Stimulated activated memory B cell treated with anti-CD40 and anti-IgM and Interleukin-4, amounts not matched to agents 10 μg/mL and 1 μg/mL and 100 μg/mL, for 72 hours (primary cell): ENCODE measurements around the gene NPHP4.

Source experiments
- ATAC-seq: fragments of 150-1000 bp; cut with Tn5 transposase; 2 replicates; pipeline ENCODE4 v1.10.0; 2021
- H3K27ac Mint-ChIP-seq: one replicate; pipeline ENCODE4 v1.8.0; 2022; ENCODE audit warnings: mild to moderate bottlenecking, mixed read lengths
- H3K27me3 Mint-ChIP-seq: one replicate; pipeline ENCODE4 v1.8.0; 2022; ENCODE audit warnings: mixed read lengths
- H3K36me3 Mint-ChIP-seq: one replicate; pipeline ENCODE4 v1.8.0; 2022; ENCODE audit warnings: mixed read lengths
- H3K4me1 Mint-ChIP-seq: one replicate; pipeline ENCODE4 v1.8.0; 2022; ENCODE audit warnings: mixed read lengths
- H3K4me3 Mint-ChIP-seq: one replicate; pipeline ENCODE4 v1.8.0; 2022; ENCODE audit warnings: mild to moderate bottlenecking, moderate library complexity, mixed read lengths
- H3K9me3 Mint-ChIP-seq: one replicate; pipeline ENCODE4 v1.8.0; 2022; ENCODE audit warnings: mixed read lengths

Gene NPHP4

GRCh38 chr1:5889901-5890300, 102.3 kb downstream of the NPHP4 start:
- no peak overlapping the region for H3K4me3 Mint-ChIP-seq
- no peaks in the 10 kb centered on the region for H3K9me3 Mint-ChIP-seq
- no peak overlapping the region for H3K27ac Mint-ChIP-seq
- no peaks in the 10 kb centered on the region for H3K4me1 Mint-ChIP-seq
- H3K27me3 Mint-ChIP-seq, result no peaks in the 10 kb centered on the region
- ATAC-seq, result no peak
- H3K36me3 Mint-ChIP-seq, result peaks cover 25% of the 10 kb centered on the region

GRCh38 chr1:5889462-5889861, 102.8 kb downstream of the NPHP4 start:
- no peak for ATAC-seq
- no peaks in the 10 kb centered on the region for H3K4me1 Mint-ChIP-seq
- H3K36me3 Mint-ChIP-seq, result peaks cover 20% of the 10 kb centered on the region
- H3K9me3 Mint-ChIP-seq, result no peaks in the 10 kb centered on the region
- H3K4me3 Mint-ChIP-seq, result no peak overlapping the region
- no peaks in the 10 kb centered on the region for H3K27me3 Mint-ChIP-seq
- no peak overlapping the region for H3K27ac Mint-ChIP-seq

- no peak overlapping the region for H3K4me3 Mint-ChIP-seq
- peaks cover 19% of the 10 kb centered on the region for H3K36me3 Mint-ChIP-seq
- no peaks in the 10 kb centered on the region for H3K9me3 Mint-ChIP-seq
- no peak overlapping the region for H3K27ac Mint-ChIP-seq
- no peaks in the 10 kb centered on the region for H3K4me1 Mint-ChIP-seq
- ATAC-seq, result no peak
- no peaks in the 10 kb centered on the region for H3K27me3 Mint-ChIP-seq
Observed at GRCh38 chr1:5888606-5889211, 103.5 kb downstream of the NPHP4 start.

GRCh38 chr1:5887971-5888361, 104.3 kb downstream of the NPHP4 start:
- H3K9me3 Mint-ChIP-seq, result no peaks in the 10 kb centered on the region
- peaks cover 21% of the 10 kb centered on the region for H3K36me3 Mint-ChIP-seq
- ATAC-seq, result no peak
- H3K27ac Mint-ChIP-seq, result no peak overlapping the region
- H3K27me3 Mint-ChIP-seq, result no peaks in the 10 kb centered on the region
- H3K4me1 Mint-ChIP-seq, result no peaks in the 10 kb centered on the region
- H3K4me3 Mint-ChIP-seq, result no peak overlapping the region

- Mint-ChIP-seq H3K4me3 (no peak overlapping the region), H3K9me3 (no peaks in the 10 kb centered on the region), H3K27ac (no peak overlapping the region), H3K4me1 (no peaks in the 10 kb centered on the region), H3K27me3 (no peaks in the 10 kb centered on the region), H3K36me3 (peaks cover 22% of the 10 kb centered on the region)
- no peak for ATAC-seq
Observed at GRCh38 chr1:5887349-5887970, 104.8 kb downstream of the NPHP4 start.

- H3K36me3 Mint-ChIP-seq, result peaks cover 27% of the 10 kb centered on the region
- H3K9me3 Mint-ChIP-seq, result no peaks in the 10 kb centered on the region
- H3K27ac Mint-ChIP-seq, result no peak overlapping the region
- H3K27me3 Mint-ChIP-seq, result no peaks in the 10 kb centered on the region
- no peak for ATAC-seq
- H3K4me1 Mint-ChIP-seq, result no peaks in the 10 kb centered on the region
- H3K4me3 Mint-ChIP-seq, result no peak overlapping the region
Observed at GRCh38 chr1:5886541-5887348, 105.5 kb downstream of the NPHP4 start.

GRCh38 chr1:5886140-5886483, 106.1 kb downstream of the NPHP4 start:
- no peak for ATAC-seq
- no peaks in the 10 kb centered on the region for H3K27me3 Mint-ChIP-seq
- H3K9me3 Mint-ChIP-seq, result no peaks in the 10 kb centered on the region
- peaks cover 33% of the 10 kb centered on the region for H3K36me3 Mint-ChIP-seq
- no peak overlapping the region for H3K4me3 Mint-ChIP-seq
- H3K27ac Mint-ChIP-seq, result no peak overlapping the region
- H3K4me1 Mint-ChIP-seq, result no peaks in the 10 kb centered on the region

- H3K4me3 Mint-ChIP-seq, result no peak overlapping the region
- no peaks in the 10 kb centered on the region for H3K9me3 Mint-ChIP-seq
- no peak overlapping the region for H3K27ac Mint-ChIP-seq
- no peaks in the 10 kb centered on the region for H3K27me3 Mint-ChIP-seq
- no peaks in the 10 kb centered on the region for H3K4me1 Mint-ChIP-seq
- peaks cover 37% of the 10 kb centered on the region for H3K36me3 Mint-ChIP-seq
- no peak for ATAC-seq
Observed at GRCh38 chr1:5885471-5886139, 106.6 kb downstream of the NPHP4 start.

GRCh38 chr1:5884110-5884509, 108.1 kb downstream of the NPHP4 start:
- H3K9me3 Mint-ChIP-seq, result peaks cover 12% of the 10 kb centered on the region
- no peak overlapping the region for H3K27ac Mint-ChIP-seq
- ATAC-seq, result no peak
- no peaks in the 10 kb centered on the region for H3K4me1 Mint-ChIP-seq
- peaks cover 51% of the 10 kb centered on the region for H3K36me3 Mint-ChIP-seq
- H3K4me3 Mint-ChIP-seq, result no peak overlapping the region
- no peaks in the 10 kb centered on the region for H3K27me3 Mint-ChIP-seq

- peaks cover 12% of the 10 kb centered on the region for H3K9me3 Mint-ChIP-seq
- no peak for ATAC-seq
- H3K27me3 Mint-ChIP-seq, result no peaks in the 10 kb centered on the region
- H3K36me3 Mint-ChIP-seq, result peaks cover 56% of the 10 kb centered on the region
- H3K27ac Mint-ChIP-seq, result no peak overlapping the region
- H3K4me1 Mint-ChIP-seq, result no peaks in the 10 kb centered on the region
- no peak overlapping the region for H3K4me3 Mint-ChIP-seq
Observed at GRCh38 chr1:5883129-5884048, 108.8 kb downstream of the NPHP4 start.

GRCh38 chr1:5882367-5883128, 109.7 kb downstream of the NPHP4 start:
- ATAC-seq, result no peak
- H3K36me3 Mint-ChIP-seq, result peaks cover 53% of the 10 kb centered on the region
- no peak overlapping the region for H3K4me3 Mint-ChIP-seq
- H3K9me3 Mint-ChIP-seq, result peaks cover 12% of the 10 kb centered on the region
- no peak overlapping the region for H3K27ac Mint-ChIP-seq
- no peaks in the 10 kb centered on the region for H3K4me1 Mint-ChIP-seq
- H3K27me3 Mint-ChIP-seq, result no peaks in the 10 kb centered on the region

GRCh38 chr1:5881526-5882222, 110.6 kb downstream of the NPHP4 start:
- Mint-ChIP-seq H3K4me1 (no peaks in the 10 kb centered on the region), H3K9me3 (peaks cover 12% of the 10 kb centered on the region), H3K27ac (no peak overlapping the region), H3K27me3 (no peaks in the 10 kb centered on the region), H3K4me3 (no peak overlapping the region), H3K36me3 (peaks cover 47% of the 10 kb centered on the region)
- ATAC-seq, result no peak

- ATAC-seq, result no peak
- peaks cover 45% of the 10 kb centered on the region for H3K36me3 Mint-ChIP-seq
- peaks cover 12% of the 10 kb centered on the region for H3K9me3 Mint-ChIP-seq
- H3K27ac Mint-ChIP-seq, result no peak overlapping the region
- H3K4me1 Mint-ChIP-seq, result no peaks in the 10 kb centered on the region
- H3K4me3 Mint-ChIP-seq, result no peak overlapping the region
- no peaks in the 10 kb centered on the region for H3K27me3 Mint-ChIP-seq
Observed at GRCh38 chr1:5880630-5881405, 111.4 kb downstream of the NPHP4 start.
